Stimulated activated CD4-positive, alpha-beta T cell treated with anti-CD3 and anti-CD28 coated beads, Interleukin-15, amount 100 ng/mL, for 1 hour (primary cell): Measurements from ENCODE around the gene FMN1.

Source experiments
- DNase-seq, 2 donors: peaks; one replicate each; pipeline ENCODE4 v3.0.0-alpha.2; 2020; ENCODE audit warnings: low read depth in 1 of 2, low spot score in 1 of 2

The FMN1 gene

GRCh38 chr15:33126559-33127290, 67.8 kb downstream of the FMN1 start:
- peak; percentile 15 to 21 for DNase-seq

GRCh38 chr15:33125894-33126537, 68.5 kb downstream of the FMN1 start:
- no peak for DNase-seq

- DNase-seq, result no peak
Observed at GRCh38 chr15:33124811-33125210, 69.7 kb downstream of the FMN1 start.

- DNase-seq, result no peak
Observed at GRCh38 chr15:33124279-33124678, 70.2 kb downstream of the FMN1 start.

GRCh38 chr15:33119865-33120264, 74.6 kb downstream of the FMN1 start:
- DNase-seq, result no peak

GRCh38 chr15:33119273-33119672, 75.2 kb downstream of the FMN1 start:
- no peak for DNase-seq

GRCh38 chr15:33116198-33116597, 78.3 kb downstream of the FMN1 start:
- no peak for DNase-seq

- no peak for DNase-seq
Observed at GRCh38 chr15:33115191-33115861, 79.2 kb downstream of the FMN1 start.

GRCh38 chr15:33114374-33114717, 80.2 kb downstream of the FMN1 start:
- DNase-seq, result no peak

GRCh38 chr15:33113666-33114373, 80.7 kb downstream of the FMN1 start:
- DNase-seq, result no peak

GRCh38 chr15:33112541-33113105, 81.9 kb downstream of the FMN1 start:
- DNase-seq, result no peak

GRCh38 chr15:33111041-33111451, 83.5 kb downstream of the FMN1 start:
- DNase-seq, result no peak

- no peak for DNase-seq
Observed at GRCh38 chr15:33109345-33109744, 85.2 kb downstream of the FMN1 start.

- DNase-seq, result no peak
Observed at GRCh38 chr15:33108518-33108917, 86.0 kb downstream of the FMN1 start.

- DNase-seq, result no peak
Observed at GRCh38 chr15:33107950-33108349, 86.6 kb downstream of the FMN1 start.

GRCh38 chr15:33104212-33104611, 90.3 kb downstream of the FMN1 start:
- DNase-seq, result no peak

GRCh38 chr15:33101036-33101435, 93.5 kb downstream of the FMN1 start:
- no peak for DNase-seq

GRCh38 chr15:33100314-33100713, 94.2 kb downstream of the FMN1 start:
- DNase-seq, result no peak

- no peak for DNase-seq
Observed at GRCh38 chr15:33099739-33100138, 94.8 kb downstream of the FMN1 start.

- no peak for DNase-seq
Observed at GRCh38 chr15:33099213-33099612, 95.3 kb downstream of the FMN1 start.
